GM23338 (cell line): Measurements from ENCODE around the gene ORC3. TPM values are rescaled to one million over a fixed set of nuclear protein-coding genes. Genes with fewer than 3 reads are reported as not detected.

ENCODE experiments used
- ATAC-seq: fragments of 200-7000 bp; cut with Tn5 transposase; 3 replicates; pipeline ENCODE4 v1.9.1; 2020
- DNase-seq: peaks from one replicate; pipeline ENCODE4 v3.0.0-alpha.2; 2015; ENCODE audit warnings: low spot score
- H2AFZ ChIP-seq: fragments of 200-600 bp; sonication (generic); 2 replicates; pipeline ENCODE4 v1.8.0; 2016; ENCODE audit warnings: antibody characterized with exemption, mild to moderate bottlenecking, moderate library complexity
- H3F3A ChIP-seq: fragments of 200-600 bp; sonication (generic); replicated peaks from 2 replicates; pipeline ENCODE4 v1.8.0; 2017; ENCODE audit warnings: antibody characterized with exemption, mixed run types, low read depth
- H3K27ac ChIP-seq: fragments of 200-600 bp; sonication (generic); 2 replicates; pipeline ENCODE4 v1.6.1; 2016; ENCODE audit warnings: low read depth
- H3K27me3 ChIP-seq: fragments of 200-600 bp; sonication (generic); 2 replicates; pipeline ENCODE4 v1.8.0; 2016; ENCODE audit warnings: mild to moderate bottlenecking, mixed run types, moderate library complexity; ENCODE audit not compliant: insufficient read depth
- H3K36me3 ChIP-seq: fragments of 200-600 bp; sonication (generic); 2 replicates; pipeline ENCODE4 v1.8.0; 2016; ENCODE audit warnings: mild to moderate bottlenecking; ENCODE audit not compliant: insufficient read depth
- H3K4me1 ChIP-seq: fragments of 200-600 bp; sonication (generic); 2 replicates; pipeline ENCODE4 v1.8.0; 2016; ENCODE audit warnings: mild to moderate bottlenecking, moderate library complexity; ENCODE audit not compliant: insufficient read depth
- H3K4me2 ChIP-seq: fragments of 200-600 bp; sonication (generic); 2 replicates; pipeline ENCODE4 v1.7.1; 2017; ENCODE audit warnings: mixed run types
- H3K4me3 ChIP-seq: fragments of 200-600 bp; sonication (generic); 2 replicates; pipeline ENCODE4 v1.6.1; 2016; ENCODE audit warnings: mixed run types
- H3K79me2 ChIP-seq: fragments of 200-600 bp; sonication (generic); replicated peaks from 2 replicates; pipeline ENCODE4 v1.8.0; 2017; ENCODE audit warnings: mild to moderate bottlenecking; ENCODE audit not compliant: insufficient read depth
- H3K9me2 ChIP-seq: fragments of 200-600 bp; sonication (generic); 2 replicates; pipeline ENCODE4 v1.8.0; 2017; ENCODE audit not compliant: insufficient read depth
- H4K20me1 ChIP-seq: fragments of 200-600 bp; sonication (generic); replicated peaks from 2 replicates; pipeline ENCODE4 v1.8.0; 2017; ENCODE audit warnings: mild to moderate bottlenecking; ENCODE audit not compliant: insufficient read depth
- H3K27ac Mint-ChIP-seq: 2 replicates; pipeline ENCODE4 v1.8.0; 2020; ENCODE audit warnings: inconsistent platforms, mild to moderate bottlenecking, moderate library complexity, mixed read lengths
- H3K27me3 Mint-ChIP-seq: 3 replicates; pipeline ENCODE4 v1.8.0; 2022; ENCODE audit warnings: low read depth, mild to moderate bottlenecking, moderate library complexity, mixed read lengths, inconsistent platforms; ENCODE audit not compliant: insufficient read depth, poor library complexity
- H3K36me3 Mint-ChIP-seq: 3 replicates; pipeline ENCODE4 v1.8.0; 2021; ENCODE audit warnings: low read depth, mild to moderate bottlenecking, inconsistent platforms, moderate library complexity, mixed read lengths
- H3K4me1 Mint-ChIP-seq: 3 replicates; pipeline ENCODE4 v1.8.0; 2020; ENCODE audit warnings: mild to moderate bottlenecking, inconsistent platforms, mixed read lengths
- H3K4me3 Mint-ChIP-seq: 3 replicates; pipeline ENCODE4 v1.8.0; 2021; ENCODE audit warnings: moderate library complexity, mild to moderate bottlenecking, inconsistent platforms, mixed read lengths
- H3K9me3 Mint-ChIP-seq: 3 replicates; pipeline ENCODE4 v1.8.0; 2020; ENCODE audit warnings: moderate library complexity, mild to moderate bottlenecking, inconsistent platforms, mixed read lengths
- CREB1 ChIP-seq: fragments of 250-450 bp; sonication (Bioruptor Pico); IDR thresholded peaks from 2 replicates; pipeline ENCODE4 v1.5.0; 2020; ENCODE audit warnings: low read depth, mild to moderate bottlenecking, moderate library complexity
- CTCF ChIP-seq, 2 experiments: fragments of 200-600 bp in 1 of 2; sonication (generic) in 1 of 2; conservative IDR thresholded peaks; 2 replicates each; pipeline versions ENCODE4 v1.5.1 to v1.6.1; 2016 to 2017; ENCODE audit warnings: antibody characterized with exemption in 2 of 2, low read depth in 2 of 2, mild to moderate bottlenecking in 2 of 2, moderate library complexity in 1 of 2
- EZH2 ChIP-seq: fragments of 200-600 bp; sonication (generic); IDR thresholded peaks from one replicate; pipeline ENCODE4 v1.8.0; 2017; ENCODE audit warnings: antibody characterized with exemption, mild to moderate bottlenecking, low read depth; ENCODE audit not compliant: unreplicated experiment
- EZH2phosphoT487 ChIP-seq: fragments of 200-600 bp; sonication (generic); IDR thresholded peaks from one replicate; pipeline ENCODE4 v1.8.1; 2018; ENCODE audit warnings: antibody characterized with exemption; ENCODE audit not compliant: unreplicated experiment
- JUNB ChIP-seq: IDR thresholded peaks from one replicate; pipeline ENCODE4 v1.6.1; 2016; ENCODE audit warnings: antibody characterized with exemption; ENCODE audit not compliant: unreplicated experiment
- NANOG ChIP-seq: IDR thresholded peaks from 2 replicates; pipeline ENCODE4 v1.6.1; 2016; ENCODE audit warnings: antibody characterized with exemption, borderline replicate concordance
- POLR2AphosphoS5 ChIP-seq: IDR thresholded peaks from 2 replicates; pipeline ENCODE4 v1.6.1; 2016; ENCODE audit warnings: antibody characterized with exemption, low read depth
- STAT1 ChIP-seq: IDR thresholded peaks from one replicate; pipeline ENCODE4 v1.6.1; 2016; ENCODE audit warnings: antibody characterized with exemption; ENCODE audit not compliant: unreplicated experiment
- ZNF114 ChIP-seq: fragments of 250-450 bp; sonication (Bioruptor Pico); IDR thresholded peaks from 2 replicates; pipeline ENCODE4 v1.5.0; 2020; ENCODE audit warnings: mild to moderate bottlenecking, moderate library complexity
- ZNF331 ChIP-seq: fragments of 250-450 bp; sonication (Bioruptor Pico); IDR thresholded peaks from 2 replicates; pipeline ENCODE4 v1.5.0; 2020; ENCODE audit warnings: low read depth, mild to moderate bottlenecking, moderate library complexity
- polyA plus RNA-seq: library from polyadenylated mRNA; unstranded; fragments of >200 nt; fragmentation: Nextera tagmentation; extraction: Ambion mirVana; gene quantifications from 2 replicates; pipeline ENCODE4 v1.2.1, GENCODE V29; 2016
- total RNA-seq: library from RNA; depleted of rRNA; stranded (reverse); fragments of >200 nt; shearing (Covaris generic); gene quantifications from 2 replicates; pipeline ENCODE4 v1.2.3, GENCODE V29; 2014
- TF ChIP-seq, protein P1 (sequence below): IDR thresholded peaks from one replicate; pipeline ENCODE4 v1.6.1; 2018; ENCODE audit warnings: antibody characterized with exemption; ENCODE audit not compliant: unreplicated experiment
- TF ChIP-seq, protein P2 (sequence below): IDR thresholded peaks from 2 replicates; pipeline ENCODE4 v1.6.1; 2016; ENCODE audit warnings: antibody characterized with exemption
- TF ChIP-seq, protein P3 (sequence below): fragments of 250-450 bp; sonication (Bioruptor Pico); IDR thresholded peaks from 2 replicates; pipeline ENCODE4 v1.5.0; 2020; ENCODE audit warnings: mild to moderate bottlenecking, moderate library complexity

ORC3 gene
- total and polyA plus RNA-seq, 2 experiments from 2014 or later = 53.1 to 78.4 TPM

GRCh38 chr6:87661016-87661415, 71.1 kb downstream of the ORC3 start:
- H2AFZ ChIP-seq = no peak overlapping the region
- TF ChIP-seq EZH2phosphoT487 = no peak
- no peak for TF ChIP-seq POLR2AphosphoS5
- TF ChIP-seq ZNF114 = no peak
- TF ChIP-seq NANOG = no peak
- TF ChIP-seq, protein P1, sequence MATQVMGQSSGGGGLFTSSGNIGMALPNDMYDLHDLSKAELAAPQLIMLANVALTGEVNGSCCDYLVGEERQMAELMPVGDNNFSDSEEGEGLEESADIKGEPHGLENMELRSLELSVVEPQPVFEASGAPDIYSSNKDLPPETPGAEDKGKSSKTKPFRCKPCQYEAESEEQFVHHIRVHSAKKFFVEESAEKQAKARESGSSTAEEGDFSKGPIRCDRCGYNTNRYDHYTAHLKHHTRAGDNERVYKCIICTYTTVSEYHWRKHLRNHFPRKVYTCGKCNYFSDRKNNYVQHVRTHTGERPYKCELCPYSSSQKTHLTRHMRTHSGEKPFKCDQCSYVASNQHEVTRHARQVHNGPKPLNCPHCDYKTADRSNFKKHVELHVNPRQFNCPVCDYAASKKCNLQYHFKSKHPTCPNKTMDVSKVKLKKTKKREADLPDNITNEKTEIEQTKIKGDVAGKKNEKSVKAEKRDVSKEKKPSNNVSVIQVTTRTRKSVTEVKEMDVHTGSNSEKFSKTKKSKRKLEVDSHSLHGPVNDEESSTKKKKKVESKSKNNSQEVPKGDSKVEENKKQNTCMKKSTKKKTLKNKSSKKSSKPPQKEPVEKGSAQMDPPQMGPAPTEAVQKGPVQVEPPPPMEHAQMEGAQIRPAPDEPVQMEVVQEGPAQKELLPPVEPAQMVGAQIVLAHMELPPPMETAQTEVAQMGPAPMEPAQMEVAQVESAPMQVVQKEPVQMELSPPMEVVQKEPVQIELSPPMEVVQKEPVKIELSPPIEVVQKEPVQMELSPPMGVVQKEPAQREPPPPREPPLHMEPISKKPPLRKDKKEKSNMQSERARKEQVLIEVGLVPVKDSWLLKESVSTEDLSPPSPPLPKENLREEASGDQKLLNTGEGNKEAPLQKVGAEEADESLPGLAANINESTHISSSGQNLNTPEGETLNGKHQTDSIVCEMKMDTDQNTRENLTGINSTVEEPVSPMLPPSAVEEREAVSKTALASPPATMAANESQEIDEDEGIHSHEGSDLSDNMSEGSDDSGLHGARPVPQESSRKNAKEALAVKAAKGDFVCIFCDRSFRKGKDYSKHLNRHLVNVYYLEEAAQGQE = no peak
- TF ChIP-seq EZH2 = no peak
- no peak for TF ChIP-seq ZNF331 (CRISPR knock-in tag)
- TF ChIP-seq, protein P2, sequence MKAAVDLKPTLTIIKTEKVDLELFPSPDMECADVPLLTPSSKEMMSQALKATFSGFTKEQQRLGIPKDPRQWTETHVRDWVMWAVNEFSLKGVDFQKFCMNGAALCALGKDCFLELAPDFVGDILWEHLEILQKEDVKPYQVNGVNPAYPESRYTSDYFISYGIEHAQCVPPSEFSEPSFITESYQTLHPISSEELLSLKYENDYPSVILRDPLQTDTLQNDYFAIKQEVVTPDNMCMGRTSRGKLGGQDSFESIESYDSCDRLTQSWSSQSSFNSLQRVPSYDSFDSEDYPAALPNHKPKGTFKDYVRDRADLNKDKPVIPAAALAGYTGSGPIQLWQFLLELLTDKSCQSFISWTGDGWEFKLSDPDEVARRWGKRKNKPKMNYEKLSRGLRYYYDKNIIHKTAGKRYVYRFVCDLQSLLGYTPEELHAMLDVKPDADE = no peak
- no peak for TF ChIP-seq JUNB
- TF ChIP-seq, protein P3, sequence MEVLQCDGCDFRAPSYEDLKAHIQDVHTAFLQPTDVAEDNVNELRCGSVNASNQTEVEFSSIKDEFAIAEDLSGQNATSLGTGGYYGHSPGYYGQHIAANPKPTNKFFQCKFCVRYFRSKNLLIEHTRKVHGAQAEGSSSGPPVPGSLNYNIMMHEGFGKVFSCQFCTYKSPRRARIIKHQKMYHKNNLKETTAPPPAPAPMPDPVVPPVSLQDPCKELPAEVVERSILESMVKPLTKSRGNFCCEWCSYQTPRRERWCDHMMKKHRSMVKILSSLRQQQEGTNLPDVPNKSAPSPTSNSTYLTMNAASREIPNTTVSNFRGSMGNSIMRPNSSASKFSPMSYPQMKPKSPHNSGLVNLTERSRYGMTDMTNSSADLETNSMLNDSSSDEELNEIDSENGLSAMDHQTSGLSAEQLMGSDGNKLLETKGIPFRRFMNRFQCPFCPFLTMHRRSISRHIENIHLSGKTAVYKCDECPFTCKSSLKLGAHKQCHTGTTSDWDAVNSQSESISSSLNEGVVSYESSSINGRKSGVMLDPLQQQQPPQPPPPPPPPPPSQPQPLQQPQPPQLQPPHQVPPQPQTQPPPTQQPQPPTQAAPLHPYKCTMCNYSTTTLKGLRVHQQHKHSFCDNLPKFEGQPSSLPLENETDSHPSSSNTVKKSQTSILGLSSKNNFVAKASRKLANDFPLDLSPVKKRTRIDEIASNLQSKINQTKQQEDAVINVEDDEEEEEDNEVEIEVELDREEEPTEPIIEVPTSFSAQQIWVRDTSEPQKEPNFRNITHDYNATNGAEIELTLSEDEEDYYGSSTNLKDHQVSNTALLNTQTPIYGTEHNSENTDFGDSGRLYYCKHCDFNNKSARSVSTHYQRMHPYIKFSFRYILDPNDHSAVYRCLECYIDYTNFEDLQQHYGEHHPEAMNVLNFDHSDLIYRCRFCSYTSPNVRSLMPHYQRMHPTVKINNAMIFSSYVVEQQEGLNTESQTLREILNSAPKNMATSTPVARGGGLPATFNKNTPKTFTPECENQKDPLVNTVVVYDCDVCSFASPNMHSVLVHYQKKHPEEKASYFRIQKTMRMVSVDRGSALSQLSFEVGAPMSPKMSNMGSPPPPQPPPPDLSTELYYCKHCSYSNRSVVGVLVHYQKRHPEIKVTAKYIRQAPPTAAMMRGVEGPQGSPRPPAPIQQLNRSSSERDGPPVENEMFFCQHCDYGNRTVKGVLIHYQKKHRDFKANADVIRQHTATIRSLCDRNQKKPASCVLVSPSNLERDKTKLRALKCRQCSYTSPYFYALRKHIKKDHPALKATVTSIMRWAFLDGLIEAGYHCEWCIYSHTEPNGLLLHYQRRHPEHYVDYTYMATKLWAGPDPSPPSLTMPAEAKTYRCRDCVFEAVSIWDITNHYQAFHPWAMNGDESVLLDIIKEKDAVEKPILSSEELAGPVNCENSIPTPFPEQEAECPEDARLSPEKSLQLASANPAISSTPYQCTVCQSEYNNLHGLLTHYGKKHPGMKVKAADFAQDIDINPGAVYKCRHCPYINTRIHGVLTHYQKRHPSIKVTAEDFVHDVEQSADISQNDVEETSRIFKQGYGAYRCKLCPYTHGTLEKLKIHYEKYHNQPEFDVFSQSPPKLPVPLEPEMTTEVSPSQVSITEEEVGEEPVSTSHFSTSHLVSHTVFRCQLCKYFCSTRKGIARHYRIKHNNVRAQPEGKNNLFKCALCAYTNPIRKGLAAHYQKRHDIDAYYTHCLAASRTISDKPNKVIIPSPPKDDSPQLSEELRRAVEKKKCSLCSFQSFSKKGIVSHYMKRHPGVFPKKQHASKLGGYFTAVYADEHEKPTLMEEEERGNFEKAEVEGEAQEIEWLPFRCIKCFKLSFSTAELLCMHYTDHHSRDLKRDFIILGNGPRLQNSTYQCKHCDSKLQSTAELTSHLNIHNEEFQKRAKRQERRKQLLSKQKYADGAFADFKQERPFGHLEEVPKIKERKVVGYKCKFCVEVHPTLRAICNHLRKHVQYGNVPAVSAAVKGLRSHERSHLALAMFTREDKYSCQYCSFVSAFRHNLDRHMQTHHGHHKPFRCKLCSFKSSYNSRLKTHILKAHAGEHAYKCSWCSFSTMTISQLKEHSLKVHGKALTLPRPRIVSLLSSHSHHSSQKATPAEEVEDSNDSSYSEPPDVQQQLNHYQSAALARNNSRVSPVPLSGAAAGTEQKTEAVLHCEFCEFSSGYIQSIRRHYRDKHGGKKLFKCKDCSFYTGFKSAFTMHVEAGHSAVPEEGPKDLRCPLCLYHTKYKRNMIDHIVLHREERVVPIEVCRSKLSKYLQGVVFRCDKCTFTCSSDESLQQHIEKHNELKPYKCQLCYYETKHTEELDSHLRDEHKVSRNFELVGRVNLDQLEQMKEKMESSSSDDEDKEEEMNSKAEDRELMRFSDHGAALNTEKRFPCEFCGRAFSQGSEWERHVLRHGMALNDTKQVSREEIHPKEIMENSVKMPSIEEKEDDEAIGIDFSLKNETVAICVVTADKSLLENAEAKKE (CRISPR knock-in tag) = no peak
- no peak for TF ChIP-seq STAT1
- TF ChIP-seq CREB1 (CRISPR knock-in tag) = no peak
- no peak for TF ChIP-seq CTCF (conservative IDR thresholded peaks at IDR 0.05; ENCODE audit: low read depth in 2 of 2)
- Mint-ChIP-seq H3K27me3 (peaks cover 2% of the 10 kb centered on the region), H3K36me3 (peaks cover 64% of the 10 kb centered on the region), H3K4me3 (no peak overlapping the region), H3K27ac (0 out of 2 replicates have a peak overlapping the region, but pooled peaks have one; percentile 45), H3K4me1 (no peaks in the 10 kb centered on the region), H3K9me3 (no peaks in the 10 kb centered on the region)
- no peaks in the 10 kb centered on the region for H4K20me1 ChIP-seq
- H3K4me2 ChIP-seq = no peak overlapping the region
- H3K4me1 ChIP-seq = no peaks in the 10 kb centered on the region
- no peaks in the 10 kb centered on the region; the same call in 1 of the 2 replicates for H3K9me2 ChIP-seq
- H3F3A ChIP-seq = no peaks in the 10 kb centered on the region
- no peak overlapping the region for H3K4me3 ChIP-seq
- H3K79me2 ChIP-seq = no peaks in the 10 kb centered on the region
- H3K27me3 ChIP-seq = no peaks in the 10 kb centered on the region
- DNase-seq (no peak), ATAC-seq (no peak)
- H3K27ac ChIP-seq = no peak overlapping the region
- peaks cover 27% of the 10 kb centered on the region; the same call in 1 of the 2 replicates for H3K36me3 ChIP-seq
